Transverse colon (tissue), 4 donors: ENCODE data around the gene KCND1. TPM values are rescaled to one million over a fixed set of nuclear protein-coding genes. Genes with fewer than 3 reads are reported as not detected.
A peak's percentile ranks its signal among the peaks of the same experiment; 100 is the strongest.

Source experiments
- DNase-seq: peaks from one replicate; pipeline ENCODE4 v3.0.0-alpha.2; 2019
- H3K27ac ChIP-seq, 4 donors: fragments of 200-600 bp; sonication (generic); 2 replicates each; pipeline ENCODE4 v1.5.1; 2016 to 2018; ENCODE audit warnings: inconsistent platforms in 4 of 4
- H3K27me3 ChIP-seq: fragments of 200-600 bp; sonication (generic); 2 replicates; pipeline ENCODE4 v1.5.1; 2017; ENCODE audit warnings: inconsistent platforms
- H3K36me3 ChIP-seq, 4 donors: fragments of 200-600 bp; sonication (generic); 2 replicates each; pipeline ENCODE4 v1.5.1; 2017 to 2019; ENCODE audit warnings: inconsistent platforms in 4 of 4
- H3K4me1 ChIP-seq, 4 donors: fragments of 200-600 bp; sonication (generic); 2 replicates each; pipeline ENCODE4 v1.5.1; 2017 to 2020; ENCODE audit warnings: inconsistent platforms in 4 of 4
- H3K4me3 ChIP-seq, 4 donors: fragments of 200-600 bp; sonication (generic); 1 replicate in 1 of 4; 2 replicates in 3 of 4; pipeline versions ENCODE4 v1.5.1 to v1.6.1; 2017 to 2019; ENCODE audit warnings: inconsistent platforms in 4 of 4
- H3K9me3 ChIP-seq, 2 donors: fragments of 200-600 bp; sonication (generic); 2 replicates each; pipeline ENCODE4 v1.5.1; 2017 to 2019; ENCODE audit warnings: inconsistent platforms in 2 of 2
- EP300 ChIP-seq: sonication (generic); formaldehyde crosslinking; IDR thresholded peaks from one replicate; pipeline ENCODE4 v1.6.1; 2017; ENCODE audit warnings: antibody characterized with exemption, low read depth
- POLR2A ChIP-seq: fragments of 450-650 bp; IDR thresholded peaks from one replicate; pipeline ENCODE4 v1.6.1; 2016; ENCODE audit warnings: antibody characterized with exemption, mild to moderate bottlenecking, moderate library complexity
- POLR2AphosphoS5 ChIP-seq, 3 donors: sonication (generic); formaldehyde crosslinking; IDR thresholded peaks; one replicate each; pipeline ENCODE4 v1.6.1; 2016; ENCODE audit warnings: antibody characterized with exemption in 3 of 3
- WGBS, 2 donors: methylation state at CpG; one replicate each; pipeline ENCODE4 v1.1.5; 2018; ENCODE audit warnings: low coverage in 1 of 2; 5-methylcytosine and 5-hydroxymethylcytosine counted together
- in situ Hi-C, 4 donors: fragments of 200-750 bp; cut with MboI; loops; one replicate each; pipeline versions ENCODE4 v1.15.0 to v1.15.1; 2017; ENCODE audit warnings: low sequenced_read_pairs in 3 of 4, low pct_ligation_motif_present in 1 of 4, low pct_unique_long_range_greater_than_20kb in 1 of 4
- intact Hi-C: fragments of 100-400 bp; cut with DNase I; formaldehyde crosslinking; loops from one replicate; pipeline ENCODE4 v1.15.1; 2023; ENCODE audit warnings: low total_unique reads
- total RNA-seq, 4 donors: library from RNA; depleted of rRNA; stranded (reverse); fragments of >200 nt; gene quantifications; one replicate each; pipeline ENCODE4 v1.1.0, GENCODE V29; 2016
- TF ChIP-seq, protein P1 (sequence below), 5 experiments: fragments of 200-600 bp in 3 of 5; fragments of 450-650 bp in 2 of 5; sonication (generic) in 3 of 5; IDR thresholded peaks; 1 replicate in 2 of 5; 2 replicates in 3 of 5; pipeline ENCODE4 v1.5.1; 2016 to 2017; ENCODE audit warnings: antibody characterized with exemption in 5 of 5, inconsistent platforms in 3 of 5, mild to moderate bottlenecking in 2 of 5, moderate library complexity in 1 of 5

The KCND1 gene
- total RNA-seq, result under 1 TPM in 2 of 4 donors, not detected in 2; 0.95 to 0.96 TPM

- in situ Hi-C loops (no loop called here), intact Hi-C loops (no loop called here)
- Histone ChIP-seq H3K36me3 (no peaks in the 10 kb centered on the region), H3K4me3 (peak within 1 kb of the TSS; percentile 8 to 39 (median 11)), H3K4me1 (peaks cover 0 to 11% (median 2%) of the 10 kb centered on the region in 4 donors), H3K27me3 (no peaks in the 10 kb centered on the region), H3K9me3 (no peaks in the 10 kb centered on the region), H3K27ac (peak within 1 kb of the TSS; percentile 40 to 66 (median 56))
- WGBS, 2 donors, result 28% methylated on average over 26 of the region's 28 CpGs; no CpG with 5 or more reads in 1 of the 2 donors
- TF ChIP-seq, protein P1, sequence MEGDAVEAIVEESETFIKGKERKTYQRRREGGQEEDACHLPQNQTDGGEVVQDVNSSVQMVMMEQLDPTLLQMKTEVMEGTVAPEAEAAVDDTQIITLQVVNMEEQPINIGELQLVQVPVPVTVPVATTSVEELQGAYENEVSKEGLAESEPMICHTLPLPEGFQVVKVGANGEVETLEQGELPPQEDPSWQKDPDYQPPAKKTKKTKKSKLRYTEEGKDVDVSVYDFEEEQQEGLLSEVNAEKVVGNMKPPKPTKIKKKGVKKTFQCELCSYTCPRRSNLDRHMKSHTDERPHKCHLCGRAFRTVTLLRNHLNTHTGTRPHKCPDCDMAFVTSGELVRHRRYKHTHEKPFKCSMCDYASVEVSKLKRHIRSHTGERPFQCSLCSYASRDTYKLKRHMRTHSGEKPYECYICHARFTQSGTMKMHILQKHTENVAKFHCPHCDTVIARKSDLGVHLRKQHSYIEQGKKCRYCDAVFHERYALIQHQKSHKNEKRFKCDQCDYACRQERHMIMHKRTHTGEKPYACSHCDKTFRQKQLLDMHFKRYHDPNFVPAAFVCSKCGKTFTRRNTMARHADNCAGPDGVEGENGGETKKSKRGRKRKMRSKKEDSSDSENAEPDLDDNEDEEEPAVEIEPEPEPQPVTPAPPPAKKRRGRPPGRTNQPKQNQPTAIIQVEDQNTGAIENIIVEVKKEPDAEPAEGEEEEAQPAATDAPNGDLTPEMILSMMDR (IDR thresholded peaks at IDR 0.05), result no peak
- TF ChIP-seq POLR2A, result no peak
- TF ChIP-seq EP300, result no peak
- TF ChIP-seq POLR2AphosphoS5 (IDR thresholded peaks at IDR 0.05), result no peak
- DNase-seq, result peak; percentile 28
These were observed at the start of gene KCND1 for GRCh38 chrX:48971249-48972219. TSS of gene KCND1 (minus strand) at chrX:48971844. CDS start at chrX:48970271, 1,573 bp downstream.

GRCh38 chrX:49019599-49020249 is 48.1 kb upstream of the KCND1 start:
- intact Hi-C loops (no loop called here), in situ Hi-C loops (no loop called here)
- H3K27me3 ChIP-seq, result no peaks in the 10 kb centered on the region
- no peak for DNase-seq
- H3K36me3 ChIP-seq, result no peaks in the 10 kb centered on the region
- no peaks in the 10 kb centered on the region for H3K4me1 ChIP-seq
- no peak overlapping the region for H3K4me3 ChIP-seq
- TF ChIP-seq, protein P1 (IDR thresholded peaks at IDR 0.05), result no peak
- TF ChIP-seq POLR2AphosphoS5 (IDR thresholded peaks at IDR 0.05), result no peak
- TF ChIP-seq EP300, result no peak
- no peak overlapping the region for H3K27ac ChIP-seq
- no peaks in the 10 kb centered on the region for H3K9me3 ChIP-seq
- WGBS, 2 donors, result 86 to 88% methylated on average over 3 to 7 of the region's 7 CpGs

DNA sequence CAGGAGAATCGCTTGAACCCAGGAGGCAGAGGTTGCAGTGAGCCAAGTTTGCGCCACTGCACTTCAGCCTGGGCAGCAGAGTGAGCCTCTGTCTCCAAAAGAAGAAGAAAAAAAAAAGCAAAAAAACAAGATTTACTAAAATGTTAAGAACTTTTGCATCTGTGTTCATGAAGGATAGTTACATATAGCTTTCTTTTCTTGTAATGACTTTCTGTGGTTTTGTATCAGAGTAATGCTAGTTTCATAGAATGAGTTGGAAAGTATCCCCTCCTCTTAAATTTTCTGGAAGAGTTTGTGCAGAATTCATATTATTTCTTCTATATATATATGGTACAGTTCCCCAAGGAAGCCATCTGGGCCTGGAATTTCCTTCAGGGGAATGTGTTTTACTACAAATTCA is 47.4 kb upstream of the KCND1 start:
- Histone ChIP-seq H3K27me3 (no peaks in the 10 kb centered on the region), H3K27ac (no peak overlapping the region), H3K4me3 (no peak overlapping the region), H3K4me1 (no peaks in the 10 kb centered on the region), H3K9me3 (no peaks in the 10 kb centered on the region), H3K36me3 (no peaks in the 10 kb centered on the region)
- 82% methylated on average over 2 of the region's 2 CpGs; no CpG with 5 or more reads in 1 of the 2 donors for WGBS, 2 donors
- TF ChIP-seq, protein P1 (IDR thresholded peaks at IDR 0.05), result no peak
- TF ChIP-seq POLR2A, result no peak
- intact Hi-C loops, result no loop called here
- DNase-seq, result no peak
- in situ Hi-C loops, result no loop called here

DNA sequence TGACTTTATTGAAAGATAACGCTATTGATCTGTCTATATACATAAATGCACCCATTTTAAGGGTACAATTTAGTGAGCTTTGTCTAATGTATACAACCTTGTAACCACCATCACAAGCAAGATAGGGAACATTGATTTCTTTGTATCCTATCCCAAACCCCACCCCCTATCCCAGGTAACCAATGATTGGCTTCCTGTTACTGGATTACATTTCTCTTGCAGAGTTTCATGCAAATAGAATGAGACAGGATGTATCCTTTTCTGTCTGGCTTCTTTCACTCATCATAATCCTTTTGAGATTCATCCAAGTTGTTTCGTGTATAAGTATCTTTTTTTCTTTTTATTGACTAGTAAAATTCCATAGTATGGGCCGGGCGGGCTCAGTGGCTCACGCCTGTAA is 32.1 kb upstream of the KCND1 start:
- H3K36me3 ChIP-seq, result no peaks in the 10 kb centered on the region
- no peaks in the 10 kb centered on the region for H3K9me3 ChIP-seq
- no peaks in the 10 kb centered on the region for H3K27me3 ChIP-seq
- peaks cover 0 to 9% (median 0%) of the 10 kb centered on the region in 4 donors for H3K4me1 ChIP-seq
- no peak overlapping the region for H3K4me3 ChIP-seq
- intact Hi-C loops, result no loop called here
- no peak overlapping the region for H3K27ac ChIP-seq
- 83 to 89% methylated on average over 4 to 5 of the region's 5 CpGs for WGBS, 2 donors
- TF ChIP-seq, protein P1 (IDR thresholded peaks at IDR 0.05), result no peak
- TF ChIP-seq EP300 (no peak), POLR2AphosphoS5 (IDR thresholded peaks at IDR 0.05) (no peak), POLR2A (no peak)
- no peak for DNase-seq
- in situ Hi-C loops, result no loop called here
